ENCODE data around the gene DRD2.

- no peak for TF ChIP-seq CTCF (IDR thresholded peaks at IDR 0.05; ENCODE audit: low read length)
- TF ChIP-seq EZH2 (optimal IDR thresholded peaks at IDR 0.05; ENCODE audit: low read depth, low read length), result no peak
- no peak for TF ChIP-seq EZH2phosphoT487 (IDR thresholded peaks at IDR 0.05; ENCODE audit: low read length)
Measured at GRCh38 chr11:113481226-113481625, 6.0 kb upstream of the DRD2 start.

Data from MM.1S (cell line).